PC-9 (cell line): ENCODE measurements around the gene EYA4. TPM values are rescaled to one million over a fixed set of nuclear protein-coding genes. Genes with fewer than 3 reads are reported as not detected.
A peak's percentile ranks its signal among the peaks of the same experiment; 100 is the strongest.

ENCODE experiments used
- BruUV-seq: library from RNA; stranded (reverse); fragments of 400-500 nt; replicated peaks from 2 replicates; lab custom pipeline; 2021; lab: Mats Ljungman, UMichigan
- CTCF ChIA-PET: fragments of 300-600 bp; sonication (Branson Sonifier 250); formaldehyde crosslinking; loops from one replicate; lab custom pipeline; 2022; ENCODE audit warnings: antibody characterized with exemption; lab: Charles Lee
- POLR2A ChIA-PET: fragments of 300-600 bp; sonication (Branson Sonifier 250); formaldehyde crosslinking; loops from one replicate; lab custom pipeline; 2022; ENCODE audit warnings: antibody characterized with exemption; ENCODE audit not compliant: unreplicated experiment; lab: Charles Lee
- DNase-seq, 2 experiments: peaks; one replicate each; pipeline versions ENCODE4 v3.0.0 to v3.0.0-alpha.2; 2015 to 2022; ENCODE audit warnings: mixed read lengths in 1 of 2
- H2AFZ ChIP-seq: fragments of 200-600 bp; sonication (generic); 2 replicates; pipeline ENCODE4 v1.8.1; 2017; ENCODE audit warnings: antibody characterized with exemption
- H3F3A ChIP-seq: fragments of 200-600 bp; sonication (generic); 2 replicates; pipeline ENCODE4 v1.8.1; 2017; ENCODE audit warnings: antibody characterized with exemption, mild to moderate bottlenecking, low read depth; ENCODE audit not compliant: insufficient read depth
- H3K27ac ChIP-seq: fragments of 200-600 bp; sonication (generic); 2 replicates; pipeline ENCODE4 v1.6.1; 2016; ENCODE audit warnings: mixed run types
- H3K27me3 ChIP-seq: fragments of 200-600 bp; sonication (generic); 2 replicates; pipeline ENCODE4 v1.6.1; 2016; ENCODE audit warnings: low read depth, mixed run types; ENCODE audit not compliant: insufficient read depth
- H3K36me3 ChIP-seq: fragments of 200-600 bp; sonication (generic); 2 replicates; pipeline ENCODE4 v1.6.1; 2016; ENCODE audit warnings: low read depth, mixed run types
- H3K4me1 ChIP-seq: fragments of 200-600 bp; sonication (generic); replicated peaks from 2 replicates; pipeline ENCODE4 v1.6.1; 2016; ENCODE audit warnings: mixed run types; ENCODE audit not compliant: insufficient read depth
- H3K4me2 ChIP-seq: fragments of 200-600 bp; sonication (generic); 2 replicates; pipeline ENCODE4 v1.6.1; 2017; ENCODE audit warnings: mixed run types
- H3K4me3 ChIP-seq: fragments of 200-600 bp; sonication (generic); 2 replicates; pipeline ENCODE4 v1.6.1; 2016; ENCODE audit warnings: mixed run types
- H3K79me2 ChIP-seq: fragments of 200-600 bp; sonication (generic); 2 replicates; pipeline ENCODE4 v1.6.1; 2017; ENCODE audit warnings: low read depth, mixed run types
- H3K9me2 ChIP-seq: fragments of 200-600 bp; sonication (generic); 2 replicates; pipeline ENCODE4 v1.8.1; 2017; ENCODE audit warnings: mild to moderate bottlenecking; ENCODE audit not compliant: insufficient read depth
- H3K9me3 ChIP-seq: fragments of 200-600 bp; sonication (generic); 2 replicates; pipeline ENCODE4 v1.8.1; 2016; ENCODE audit warnings: low read depth; ENCODE audit not compliant: insufficient read depth
- H4K20me1 ChIP-seq: fragments of 200-600 bp; sonication (generic); 2 replicates; pipeline ENCODE4 v1.8.1; 2017; ENCODE audit not compliant: insufficient read depth
- CTCF ChIP-seq: fragments of 200-600 bp; sonication (generic); conservative IDR thresholded peaks from 2 replicates; pipeline ENCODE4 v1.6.1; 2017; ENCODE audit warnings: mixed run types, antibody characterized with exemption, mild to moderate bottlenecking, moderate library complexity
- EZH2 ChIP-seq: fragments of 200-600 bp; sonication (generic); IDR thresholded peaks from 2 replicates; pipeline ENCODE4 v1.8.0; 2017; ENCODE audit warnings: antibody characterized with exemption, low read depth
- intact Hi-C: fragments of 100-400 bp; cut with micrococcal nuclease; formaldehyde crosslinking; loops from one replicate; pipeline ENCODE4 v1.10.0; 2022; ENCODE audit not compliant: unreplicated experiment
- total RNA-seq: library from RNA; stranded (reverse); gene quantifications from 2 replicates; pipeline ENCODE4 v1.2.3, GENCODE V29; 2021

EYA4 gene
- total RNA-seq, 1 experiment from 2014 or later, result 9.8 TPM

- ChIA-PET POLR2A (no interaction called here), CTCF (no interaction called here)
- TF ChIP-seq CTCF, result no peak
- no peak for TF ChIP-seq EZH2
- BruUV-seq, result no TSS peak
- intact Hi-C loops, result no loop called here
- no peaks in the 10 kb centered on the region for H3K36me3 ChIP-seq
- H3K27me3 ChIP-seq, result no peaks in the 10 kb centered on the region
- no peak overlapping the region for H3K4me2 ChIP-seq
- no peak overlapping the region for H2AFZ ChIP-seq
- no peak overlapping the region for H3K27ac ChIP-seq
- H3K4me1 ChIP-seq, result 0 out of 2 replicates have a peak, but pooled peaks cover 6% of the 10 kb centered on the region
- H3K9me3 ChIP-seq, result no peaks in the 10 kb centered on the region; the same call in 1 of the 2 replicates
- no peaks in the 10 kb centered on the region for H3K9me2 ChIP-seq
- H3K79me2 ChIP-seq, result no peaks in the 10 kb centered on the region
- H3F3A ChIP-seq, result no peaks in the 10 kb centered on the region
- no peaks in the 10 kb centered on the region for H4K20me1 ChIP-seq
- no peak for DNase-seq
- H3K4me3 ChIP-seq, result no peak overlapping the region
Measured at GRCh38 chr6:133540361-133540760, 299.2 kb downstream of the EYA4 start.

GRCh38 chr6:133541040-133541439 is 299.9 kb downstream of the EYA4 start:
- H3K27ac ChIP-seq, result no peak overlapping the region
- H3K4me2 ChIP-seq, result no peak overlapping the region
- TF ChIP-seq CTCF (no peak), EZH2 (no peak)
- H3K4me1 ChIP-seq, result 0 out of 2 replicates have a peak, but pooled peaks cover 6% of the 10 kb centered on the region
- no peaks in the 10 kb centered on the region for H3K79me2 ChIP-seq
- H3K36me3 ChIP-seq, result no peaks in the 10 kb centered on the region
- ChIA-PET POLR2A (no interaction called here), CTCF (no interaction called here)
- DNase-seq, result no peak
- no TSS peak for BruUV-seq
- H3K27me3 ChIP-seq, result no peaks in the 10 kb centered on the region
- no peaks in the 10 kb centered on the region; the same call in 1 of the 2 replicates for H3K9me3 ChIP-seq
- H3F3A ChIP-seq, result no peaks in the 10 kb centered on the region
- intact Hi-C loops, result no loop called here
- H3K4me3 ChIP-seq, result no peak overlapping the region
- no peaks in the 10 kb centered on the region for H3K9me2 ChIP-seq
- no peak overlapping the region for H2AFZ ChIP-seq
- no peaks in the 10 kb centered on the region for H4K20me1 ChIP-seq

- Histone ChIP-seq H3K4me1 (0 out of 2 replicates have a peak, but pooled peaks cover 6% of the 10 kb centered on the region), H3K27me3 (no peaks in the 10 kb centered on the region), H2AFZ (no peak overlapping the region), H3K4me2 (0 out of 2 replicates have a peak overlapping the region, but pooled peaks have one; percentile 12), H3K9me3 (no peaks in the 10 kb centered on the region), H3F3A (no peaks in the 10 kb centered on the region), H3K27ac (no peak overlapping the region), H3K4me3 (no peak overlapping the region), H3K79me2 (no peaks in the 10 kb centered on the region), H3K9me2 (no peaks in the 10 kb centered on the region), H3K36me3 (no peaks in the 10 kb centered on the region), H4K20me1 (no peaks in the 10 kb centered on the region)
- BruUV-seq, result no TSS peak
- no peak for DNase-seq
- ChIA-PET CTCF (no interaction called here), POLR2A (no interaction called here)
- no peak for TF ChIP-seq CTCF
- TF ChIP-seq EZH2, result no peak
- intact Hi-C loops, result no loop called here
Measured at GRCh38 chr6:133542056-133542821, 301.1 kb downstream of the EYA4 start.
